Endothelial cell of umbilical vein (primary cell): ENCODE results near the gene OGDH. TPM values are rescaled to one million over a fixed set of nuclear protein-coding genes. Genes with fewer than 3 reads are reported as not detected.
A peak's percentile ranks its signal among the peaks of the same experiment; 100 is the strongest.

Experiments
- BruUV-seq: library from RNA; stranded (reverse); fragments of 400-500 nt; replicated peaks from 2 replicates; lab custom pipeline; 2021; lab: Mats Ljungman, UMichigan
- CTCF ChIA-PET: fragments of 300-600, 350-600 bp; sonication (Branson Sonifier 250); formaldehyde crosslinking; loops from one replicate; lab custom pipeline; 2021; ENCODE audit warnings: antibody characterized with exemption, inconsistent platforms; lab: Charles Lee
- POLR2A ChIA-PET: fragments of 300-600, 350-600 bp; sonication (Branson Sonifier 250); formaldehyde crosslinking; loops from one replicate; lab custom pipeline; 2021; ENCODE audit warnings: antibody characterized with exemption, inconsistent platforms; lab: Charles Lee
- DNase-seq: peaks from one replicate; pipeline ENCODE4 v3.0.0-alpha.2; 2011; ENCODE audit warnings: low read depth, low spot score
- FAIRE-seq: peaks from 2 replicates; lab custom pipeline; 2011; peaks lifted over from hg19 to GRCh38; lab: Jason Lieb, UNC
- H2AFZ ChIP-seq: 2 replicates; pipeline ENCODE4 v1.6.0; 2012; ENCODE audit warnings: low read depth, low read length, control low read depth, inconsistent platforms
- H3K27ac ChIP-seq: 2 replicates; pipeline ENCODE4 v1.5.1; 2011; ENCODE audit warnings: low read depth, mild to moderate bottlenecking, control low read depth, low read length, moderate library complexity; ENCODE audit not compliant: insufficient read depth
- H3K27me3 ChIP-seq, 2 experiments: 2 replicates each; pipeline versions ENCODE4 v1.6.0 to v1.6.1; 2011; ENCODE audit warnings: low read length in 2 of 2, mixed read lengths in 1 of 2; ENCODE audit not compliant: control insufficient read depth in 2 of 2, insufficient read depth in 2 of 2
- H3K36me3 ChIP-seq, 2 experiments: 2 replicates in 1 of 2; 3 replicates in 1 of 2; pipeline ENCODE4 v1.5.1; 2011; ENCODE audit warnings: low read length in 2 of 2, mild to moderate bottlenecking in 1 of 2, moderate library complexity in 1 of 2; ENCODE audit not compliant: control insufficient read depth in 2 of 2, insufficient read depth in 2 of 2; ENCODE audit errors: extremely low read depth in 1 of 2
- H3K4me1 ChIP-seq: 3 replicates; pipeline ENCODE4 v1.5.1; 2011; ENCODE audit warnings: mild to moderate bottlenecking, low read length; ENCODE audit not compliant: control insufficient read depth, insufficient read depth; ENCODE audit errors: extremely low read depth
- H3K4me2 ChIP-seq: 2 replicates; pipeline ENCODE4 v1.6.1; 2011; ENCODE audit warnings: low read length, control low read depth, mixed read lengths; ENCODE audit not compliant: insufficient read depth
- H3K4me3 ChIP-seq, 3 experiments: fragments of 200-600 bp in 1 of 3; sonication (generic), shearing (Covaris generic) in 1 of 3; replicated peaks in 1 of 3; 2 replicates each; pipeline ENCODE4 v1.5.1; 2011 to 2016; ENCODE audit warnings: control low read depth in 3 of 3, low read length in 3 of 3, mild to moderate bottlenecking in 2 of 3, inconsistent platforms in 1 of 3, low read depth in 1 of 3, moderate library complexity in 1 of 3; ENCODE audit not compliant: insufficient read depth in 1 of 3
- H3K79me2 ChIP-seq: 2 replicates; pipeline ENCODE4 v1.6.0; 2012; ENCODE audit warnings: low read length, inconsistent platforms; ENCODE audit not compliant: control insufficient read depth, insufficient read depth
- H3K9ac ChIP-seq: replicated peaks from 2 replicates; pipeline ENCODE3; 2011; ENCODE audit warnings: low read length, control low read depth; ENCODE audit not compliant: insufficient read depth; ENCODE audit errors: extremely low read depth
- H3K9me1 ChIP-seq: replicated peaks from 3 replicates; pipeline ENCODE4 v1.6.0; 2011; ENCODE audit warnings: mild to moderate bottlenecking, low read length; ENCODE audit not compliant: control insufficient read depth, insufficient read depth; ENCODE audit errors: extremely low read depth
- H3K9me3 ChIP-seq: replicated peaks from 2 replicates; pipeline ENCODE4 v1.5.1; 2012; ENCODE audit warnings: low read length, inconsistent platforms; ENCODE audit not compliant: control insufficient read depth, insufficient read depth
- H4K20me1 ChIP-seq: replicated peaks from 2 replicates; pipeline ENCODE3; 2011; ENCODE audit warnings: mild to moderate bottlenecking, low read length; ENCODE audit not compliant: control insufficient read depth, insufficient read depth; ENCODE audit errors: extremely low read depth
- CTCF ChIP-seq, 2 donors: IDR thresholded peaks; 1 replicate in 1 of 2; 2 replicates in 1 of 2; pipeline ENCODE4 v1.5.1; 2011; ENCODE audit warnings: low read length in 2 of 2, mild to moderate bottlenecking in 2 of 2, moderate library complexity in 2 of 2, control low read depth in 1 of 2, inconsistent platforms in 1 of 2, low read depth in 1 of 2; ENCODE audit not compliant: insufficient read depth in 1 of 2; ENCODE audit errors: extremely low read depth in 1 of 2
- EZH2 ChIP-seq: IDR thresholded peaks from 2 replicates; pipeline ENCODE4 v1.6.1; 2012; ENCODE audit warnings: borderline replicate concordance, low read depth, mild to moderate bottlenecking, moderate library complexity, low read length, inconsistent platforms; ENCODE audit not compliant: severe bottlenecking
- FOS ChIP-seq: IDR thresholded peaks from 2 replicates; pipeline ENCODE4 v1.6.1; 2011; ENCODE audit warnings: mild to moderate bottlenecking, low read length, moderate library complexity, borderline replicate concordance; ENCODE audit not compliant: insufficient read depth
- GATA2 ChIP-seq: IDR thresholded peaks from 2 replicates; pipeline ENCODE4 v1.7.0; 2011; ENCODE audit warnings: low read depth, mild to moderate bottlenecking, moderate library complexity, mixed read lengths, low read length; ENCODE audit not compliant: insufficient read length, insufficient read depth
- MYC ChIP-seq: IDR thresholded peaks from one replicate; pipeline ENCODE4 v1.6.1; 2011; ENCODE audit warnings: mild to moderate bottlenecking, low read depth, low read length
- POLR2A ChIP-seq: IDR thresholded peaks from 2 replicates; pipeline ENCODE4 v1.6.1; 2012; ENCODE audit warnings: low read depth, mild to moderate bottlenecking, control low read depth, low read length
- POLR2AphosphoS5 ChIP-seq: IDR thresholded peaks from 2 replicates; pipeline ENCODE4 v1.6.1; 2012; ENCODE audit warnings: low read depth, mild to moderate bottlenecking, control low read depth, low read length, moderate library complexity; ENCODE audit not compliant: insufficient read depth
- dilution Hi-C: fragments of 300-500 bp; cut with MboI; formaldehyde crosslinking; loops from one replicate; pipeline ENCODE4 v1.15.0; 2019; ENCODE audit warnings: low sequenced_read_pairs; ENCODE audit not compliant: extremely low pct_ligation_motif_present
- intact Hi-C: fragments of 100-400 bp; cut with micrococcal nuclease; formaldehyde crosslinking; loops from one replicate; pipeline ENCODE4 v1.10.0; 2022
- polyA plus RNA-seq, 4 experiments: library from polyadenylated mRNA; depleted of rRNA in 3 of 4; stranded (reverse) in 3 of 4; unstranded in 1 of 4; fragments of >200 nt; gene quantifications; 2 replicates each; pipeline versions ENCODE4 v1.2.1 to v1.2.3, GENCODE V29; 2011 to 2012; ENCODE audit warnings: missing spikeins in 1 of 4
- total RNA-seq: library from RNA; stranded (reverse); gene quantifications from 2 replicates; pipeline ENCODE4 v1.2.3, GENCODE V29; 2021

Gene OGDH
- total and polyA plus RNA-seq, 2 donors (not counting 3 experiments of a cell fraction or from before 2014, with no cell fraction given): 88.9 to 92.9 TPM

GRCh38 chr7:44646921-44647636 lies 40.7 kb downstream of the OGDH start:
- H3K36me3 ChIP-seq: peaks cover 0 to 10% of the 10 kb centered on the region in 2 experiments
- CTCF ChIA-PET: interaction anchor here (0.8 kb wide), 1 partner anchor 10 kb away, joined by 3 read pairs; no protein-coding TSS in a partner anchor
- H3K9me3 ChIP-seq: no peaks in the 10 kb centered on the region
- H3K79me2 ChIP-seq: no peaks in the 10 kb centered on the region
- no peak for TF ChIP-seq MYC
- TF ChIP-seq POLR2AphosphoS5: no peak
- no peak for TF ChIP-seq FOS
- no peak for TF ChIP-seq GATA2
- no peak for TF ChIP-seq EZH2
- no peak for TF ChIP-seq POLR2A
- no peak for TF ChIP-seq CTCF (IDR thresholded peaks at IDR 0.05; ENCODE audit: extremely low read depth in 1 of 2, insufficient read depth in 1 of 2, low read depth in 1 of 2, low read length in 2 of 2)
- DNase-seq (no peak), FAIRE-seq (peak; percentile 12)
- dilution Hi-C loops (no loop called here), intact Hi-C loops (no loop called here)
- H3K4me1 ChIP-seq: no peaks in the 10 kb centered on the region
- H4K20me1 ChIP-seq: no peaks in the 10 kb centered on the region
- H2AFZ ChIP-seq: no peak overlapping the region
- no peaks in the 10 kb centered on the region for H3K27me3 ChIP-seq
- no peak overlapping the region for H3K4me3 ChIP-seq
- no peak overlapping the region for H3K27ac ChIP-seq
- BruUV-seq: no TSS peak
- H3K9ac ChIP-seq: no peak overlapping the region
- no peak overlapping the region for H3K4me2 ChIP-seq
- POLR2A ChIA-PET: no interaction called here
- no peaks in the 10 kb centered on the region for H3K9me1 ChIP-seq
